Smooth muscle cell (in vitro differentiated cells): ENCODE measurements around the gene EOLA2. TPM values are rescaled to one million over a fixed set of nuclear protein-coding genes. Genes with fewer than 3 reads are reported as not detected.
"Not testable (repeated sequence)": the region's sequence is repeated elsewhere in the genome, so short reads cannot be mapped to it uniquely, and the experiment has no call there.

Source experiments
- DNase-seq: peaks from one replicate; lab custom pipeline; 2025; ENCODE audit not compliant: unreplicated experiment; lab: John Stamatoyannopoulos, UW
- H2AFZ ChIP-seq: fragments of 200-600 bp; sonication (generic); 2 replicates; pipeline ENCODE4 v1.6.0; 2016; ENCODE audit warnings: antibody characterized with exemption, low read depth, mild to moderate bottlenecking
- H3F3A ChIP-seq: fragments of 200-600 bp; sonication (generic); 2 replicates; pipeline ENCODE4 v1.6.0; 2017; ENCODE audit warnings: antibody characterized with exemption, low read depth
- H3K27ac ChIP-seq: fragments of 200-600 bp; sonication (generic); 2 replicates; pipeline ENCODE4 v1.5.1; 2016; ENCODE audit warnings: low read depth, mild to moderate bottlenecking
- H3K27me3 ChIP-seq: fragments of 200-600 bp; sonication (generic); 2 replicates; pipeline ENCODE4 v1.6.1; 2016; ENCODE audit warnings: low read depth, mild to moderate bottlenecking
- H3K36me3 ChIP-seq: fragments of 200-600 bp; sonication (generic); 2 replicates; pipeline ENCODE4 v1.5.1; 2016; ENCODE audit warnings: low read depth
- H3K4me1 ChIP-seq: fragments of 200-600 bp; sonication (generic); 2 replicates; pipeline ENCODE4 v1.5.1; 2016; ENCODE audit warnings: low read depth
- H3K4me2 ChIP-seq: fragments of 200-600 bp; sonication (generic); 2 replicates; pipeline ENCODE4 v1.6.0; 2016; ENCODE audit warnings: mild to moderate bottlenecking
- H3K4me3 ChIP-seq: fragments of 200-600 bp; sonication (generic); 2 replicates; pipeline ENCODE4 v1.5.1; 2016; ENCODE audit warnings: mild to moderate bottlenecking
- H3K79me2 ChIP-seq: fragments of 200-600 bp; sonication (generic); 2 replicates; pipeline ENCODE4 v1.6.0; 2016; ENCODE audit warnings: low read depth, mild to moderate bottlenecking
- H3K9ac ChIP-seq: fragments of 200-600 bp; sonication (generic); 2 replicates; pipeline ENCODE4 v1.6.0; 2016; ENCODE audit warnings: low read depth
- H3K9me3 ChIP-seq: fragments of 200-600 bp; sonication (generic); replicated peaks from 2 replicates; pipeline ENCODE4 v1.5.1; 2016; ENCODE audit warnings: low read depth
- H4K20me1 ChIP-seq: fragments of 200-600 bp; sonication (generic); 2 replicates; pipeline ENCODE4 v1.6.0; 2016; ENCODE audit warnings: low read depth
- CTCF ChIP-seq: fragments of 200-600 bp; sonication (generic); IDR thresholded peaks from 2 replicates; pipeline ENCODE4 v1.5.1; 2017; ENCODE audit warnings: borderline replicate concordance, mild to moderate bottlenecking, antibody characterized with exemption; ENCODE audit not compliant: insufficient read depth, poor library complexity, severe bottlenecking
- WGBS: methylation state at CpG from one replicate; pipeline ENCODE4 v1.1.7; 2016; ENCODE audit warnings: low lambda C conversion rate; 5-methylcytosine and 5-hydroxymethylcytosine counted together
- polyA plus RNA-seq: library from polyadenylated mRNA; unstranded; fragments of >200 nt; fragmentation: Nextera tagmentation; extraction: Ambion mirVana; gene quantifications from 2 replicates; pipeline ENCODE4 v1.2.1, GENCODE V29; 2016
- total RNA-seq: library from RNA; depleted of rRNA; stranded (reverse); fragments of >200 nt; gene quantifications from 2 replicates; pipeline ENCODE4 v1.2.3, GENCODE V29; 2014

Gene EOLA2
- total and polyA plus RNA-seq, 2 experiments from 2014 or later, result 31.2 to 52.5 TPM

GRCh38 chrX:149945087-149945670, 6.9 kb upstream of the EOLA2 start:
- H3F3A ChIP-seq, result not testable (repeated sequence)

GRCh38 chrX:149940674-149941024, 2.4 kb upstream of the EOLA2 start:
- H3K9ac ChIP-seq, H3K27ac ChIP-seq, H3K9me3 ChIP-seq, DNase-seq, H2AFZ ChIP-seq, H3K4me1 ChIP-seq, H3F3A ChIP-seq, H3K4me3 ChIP-seq, H4K20me1 ChIP-seq, H3K27me3 ChIP-seq, H3K36me3 ChIP-seq: not testable (repeated sequence)
- WGBS, result 58% methylated on average over 11 of the region's 11 CpGs
- Histone ChIP-seq H3K4me2 (peak overlapping the region; percentile 70), H3K79me2 (peaks cover 10% of the 10 kb centered on the region)
- peak; percentile 36 for TF ChIP-seq CTCF

More at GRCh38 chrX:149945087-149945670, 6.9 kb upstream of the EOLA2 start:
- not testable (repeated sequence) for H4K20me1 ChIP-seq, H3K9ac ChIP-seq, H3K27me3 ChIP-seq, H3K27ac ChIP-seq, H3K4me2 ChIP-seq, H2AFZ ChIP-seq, DNase-seq, H3K79me2 ChIP-seq, H3K4me1 ChIP-seq, H3K4me3 ChIP-seq, H3K36me3 ChIP-seq, H3K9me3 ChIP-seq
- 76% methylated on average over 10 of the region's 11 CpGs for WGBS

- H3F3A ChIP-seq, result no peaks in the 10 kb centered on the region
- H3K4me2 ChIP-seq, result peak overlapping the region; percentile 82
- H3K27me3 ChIP-seq, result no peaks in the 10 kb centered on the region
- TF ChIP-seq CTCF, result no peak
- 44% methylated on average over 12 of the region's 27 CpGs for WGBS
- no peaks in the 10 kb centered on the region for H3K9me3 ChIP-seq
- H3K36me3 ChIP-seq, result no peaks in the 10 kb centered on the region
- peak; percentile 82 for DNase-seq
- peak overlapping the region; percentile 96 for H3K27ac ChIP-seq
- H3K9ac ChIP-seq, result peak overlapping the region; percentile 87
- no peak overlapping the region for H2AFZ ChIP-seq
- H3K4me3 ChIP-seq, result peak overlapping the region; percentile 66
- H4K20me1 ChIP-seq, result no peaks in the 10 kb centered on the region
- no peaks in the 10 kb centered on the region for H3K4me1 ChIP-seq
- peaks cover 10% of the 10 kb centered on the region for H3K79me2 ChIP-seq
These were observed 1.8 kb upstream of the EOLA2 start for GRCh38 chrX:149939905-149940673.

GRCh38 chrX:149939655-149939904, 1.3 kb upstream of the EOLA2 start:
- no peak for TF ChIP-seq CTCF
- H2AFZ ChIP-seq, result no peak overlapping the region

More at GRCh38 chrX:149939655-149939904, 1.3 kb upstream of the EOLA2 start:
- Histone ChIP-seq H3K9me3 (no peaks in the 10 kb centered on the region), H3K36me3 (no peaks in the 10 kb centered on the region), H3K9ac (peak overlapping the region; percentile 87), H3K4me2 (peak overlapping the region; percentile 82), H3K79me2 (peaks cover 10% of the 10 kb centered on the region), H3K27ac (peak overlapping the region; percentile 96), H3K27me3 (no peaks in the 10 kb centered on the region), H3K4me3 (peak overlapping the region; percentile 66), H3F3A (no peaks in the 10 kb centered on the region), H3K4me1 (no peaks in the 10 kb centered on the region), H4K20me1 (no peaks in the 10 kb centered on the region)
- DNase-seq, result no peak
- 19% methylated on average over 7 of the region's 17 CpGs for whole genome bisulfite sequencing
